ENCODE results near the gene TLR2. TPM values are rescaled to one million over a fixed set of nuclear protein-coding genes. Genes with fewer than 3 reads are reported as not detected.

The TLR2 gene
- total RNA-seq, 1 donor from 2014 or later: 0.22 TPM

- H3K27ac Mint-ChIP-seq: no peak overlapping the region
- H3K9me3 ChIP-seq (ENCODE audit: low read depth): no peaks in the 10 kb centered on the region
Observed at GRCh38 chr4:153645183-153645582, 38.9 kb upstream of the TLR2 start.

GRCh38 chr4:153646261-153646660 lies 37.8 kb upstream of the TLR2 start:
- peaks cover 3% of the 10 kb centered on the region for H3K9me3 Mint-ChIP-seq
- Histone ChIP-seq H4K20me1 (ENCODE audit: low read depth) (no peaks in the 10 kb centered on the region), H3F3A (ENCODE audit: low read depth) (peaks cover 5% of the 10 kb centered on the region), H3K79me2 (ENCODE audit: low read depth) (no peaks in the 10 kb centered on the region), H2AFZ (replicated peaks) (no peak overlapping the region), H3K9ac (no peak overlapping the region), H3K27ac (no peak overlapping the region), H3K36me3 (no peaks in the 10 kb centered on the region), H3K27me3 (no peaks in the 10 kb centered on the region), H3K9me3 (ENCODE audit: low read depth) (no peaks in the 10 kb centered on the region), H3K4me2 (no peak overlapping the region), H3K4me1 (peaks cover 1% of the 10 kb centered on the region), H3K4me3 (no peak overlapping the region)
- H3K27me3 Mint-ChIP-seq (ENCODE audit: insufficient read depth, low read depth): no peaks in the 10 kb centered on the region
- DNase-seq (ENCODE audit: low spot score): no peak
- TF ChIP-seq, protein P1, sequence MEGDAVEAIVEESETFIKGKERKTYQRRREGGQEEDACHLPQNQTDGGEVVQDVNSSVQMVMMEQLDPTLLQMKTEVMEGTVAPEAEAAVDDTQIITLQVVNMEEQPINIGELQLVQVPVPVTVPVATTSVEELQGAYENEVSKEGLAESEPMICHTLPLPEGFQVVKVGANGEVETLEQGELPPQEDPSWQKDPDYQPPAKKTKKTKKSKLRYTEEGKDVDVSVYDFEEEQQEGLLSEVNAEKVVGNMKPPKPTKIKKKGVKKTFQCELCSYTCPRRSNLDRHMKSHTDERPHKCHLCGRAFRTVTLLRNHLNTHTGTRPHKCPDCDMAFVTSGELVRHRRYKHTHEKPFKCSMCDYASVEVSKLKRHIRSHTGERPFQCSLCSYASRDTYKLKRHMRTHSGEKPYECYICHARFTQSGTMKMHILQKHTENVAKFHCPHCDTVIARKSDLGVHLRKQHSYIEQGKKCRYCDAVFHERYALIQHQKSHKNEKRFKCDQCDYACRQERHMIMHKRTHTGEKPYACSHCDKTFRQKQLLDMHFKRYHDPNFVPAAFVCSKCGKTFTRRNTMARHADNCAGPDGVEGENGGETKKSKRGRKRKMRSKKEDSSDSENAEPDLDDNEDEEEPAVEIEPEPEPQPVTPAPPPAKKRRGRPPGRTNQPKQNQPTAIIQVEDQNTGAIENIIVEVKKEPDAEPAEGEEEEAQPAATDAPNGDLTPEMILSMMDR (IDR thresholded peaks at IDR 0.05): no peak
- TF ChIP-seq EZH2phosphoT487 (IDR thresholded peaks at IDR 0.05) (no peak), EZH2 (IDR thresholded peaks at IDR 0.05) (no peak)
- H3K27ac Mint-ChIP-seq: no peak overlapping the region
- H3K4me1 Mint-ChIP-seq: peaks cover 8% of the 10 kb centered on the region
- H3K36me3 Mint-ChIP-seq: no peaks in the 10 kb centered on the region
- no peak overlapping the region for H3K4me3 Mint-ChIP-seq

More at GRCh38 chr4:153645183-153645582, 38.9 kb upstream of the TLR2 start:
- H4K20me1 ChIP-seq (ENCODE audit: low read depth): no peaks in the 10 kb centered on the region
- Mint-ChIP-seq H3K36me3 (no peaks in the 10 kb centered on the region), H3K9me3 (peaks cover 3% of the 10 kb centered on the region), H3K27me3 (ENCODE audit: insufficient read depth, low read depth) (no peaks in the 10 kb centered on the region), H3K4me3 (no peak overlapping the region), H3K4me1 (peaks cover 7% of the 10 kb centered on the region)
- no peaks in the 10 kb centered on the region for H3K27me3 ChIP-seq
- TF ChIP-seq, protein P1 (IDR thresholded peaks at IDR 0.05): peak; percentile 31
- TF ChIP-seq EZH2 (IDR thresholded peaks at IDR 0.05): no peak
- H2AFZ ChIP-seq (replicated peaks): no peak overlapping the region
- H3K36me3 ChIP-seq: no peaks in the 10 kb centered on the region
- no peak overlapping the region for H3K27ac ChIP-seq
- H3K79me2 ChIP-seq (ENCODE audit: low read depth): no peaks in the 10 kb centered on the region
- H3K4me2 ChIP-seq: no peak overlapping the region
- no peaks in the 10 kb centered on the region for H3K4me1 ChIP-seq
- no peak for DNase-seq (ENCODE audit: low spot score)
- H3K9ac ChIP-seq: no peak overlapping the region
- no peak overlapping the region for H3K4me3 ChIP-seq
- H3F3A ChIP-seq (ENCODE audit: low read depth): no peaks in the 10 kb centered on the region

- Histone ChIP-seq H3K4me2 (no peak overlapping the region), H3K27me3 (no peaks in the 10 kb centered on the region), H3K9me3 (ENCODE audit: low read depth) (no peaks in the 10 kb centered on the region), H3K27ac (no peak overlapping the region), H2AFZ (replicated peaks) (no peak overlapping the region), H3K4me1 (peaks cover 4% of the 10 kb centered on the region), H3K79me2 (ENCODE audit: low read depth) (no peaks in the 10 kb centered on the region), H4K20me1 (ENCODE audit: low read depth) (no peaks in the 10 kb centered on the region), H3K4me3 (no peak overlapping the region), H3K36me3 (no peaks in the 10 kb centered on the region), H3K9ac (no peak overlapping the region), H3F3A (ENCODE audit: low read depth) (peaks cover 7% of the 10 kb centered on the region)
- Mint-ChIP-seq H3K4me3 (no peak overlapping the region), H3K27ac (no peak overlapping the region), H3K36me3 (no peaks in the 10 kb centered on the region), H3K4me1 (peaks cover 10% of the 10 kb centered on the region), H3K27me3 (ENCODE audit: insufficient read depth, low read depth) (no peaks in the 10 kb centered on the region), H3K9me3 (peaks cover 3% of the 10 kb centered on the region)
- no peak for DNase-seq (ENCODE audit: low spot score)
- no peak for TF ChIP-seq EZH2 (IDR thresholded peaks at IDR 0.05)
- TF ChIP-seq, protein P1 (IDR thresholded peaks at IDR 0.05): no peak
- no peak for TF ChIP-seq EZH2phosphoT487 (IDR thresholded peaks at IDR 0.05)
Observed at GRCh38 chr4:153646978-153647377, 37.1 kb upstream of the TLR2 start.
